ENCODE results near the gene MCOLN2.

MCOLN2 gene

DNA sequence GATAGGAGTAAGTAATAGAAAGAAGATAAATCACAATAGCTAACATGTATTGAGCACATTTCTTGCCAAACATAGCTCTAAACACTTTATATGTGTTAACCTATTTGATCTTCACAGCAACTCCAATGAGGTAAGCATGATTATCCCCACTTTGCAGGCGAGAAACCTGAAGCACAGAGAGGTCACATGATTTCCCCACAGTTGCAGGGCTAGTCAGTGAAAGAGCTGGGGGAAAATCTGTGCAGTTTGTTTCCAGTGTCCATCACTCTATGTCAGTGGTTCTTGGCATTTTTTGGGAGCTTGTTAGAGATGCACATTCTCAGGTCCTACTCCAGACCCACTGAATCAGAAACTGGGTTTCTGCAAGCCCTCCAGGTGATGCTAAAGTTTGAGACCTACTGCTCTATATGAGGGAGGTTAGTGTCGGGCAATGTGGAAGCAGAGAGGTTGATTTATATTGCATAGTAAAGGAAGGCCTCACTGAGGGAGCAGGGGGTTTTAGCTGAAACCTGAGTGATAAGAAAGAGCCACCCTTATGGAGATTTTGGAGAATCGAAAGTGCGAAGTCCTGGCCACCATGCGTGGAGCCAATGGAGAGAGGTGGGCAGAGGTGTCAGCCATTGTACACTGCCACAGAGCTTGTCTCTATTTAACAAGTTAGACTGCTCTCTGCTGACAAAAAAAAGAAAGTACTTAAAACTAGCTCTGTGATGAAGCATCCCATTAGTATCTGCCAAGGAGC is 30.5 kb upstream of the MCOLN2 start:
- H2BK5ac ChIP-seq (ENCODE audit: low read length), result no peak overlapping the region
- no peak overlapping the region for H3K27ac ChIP-seq (ENCODE audit: low read depth, low read length)
- H4K8ac ChIP-seq (ENCODE audit: low read depth, low read length), result no peak overlapping the region
- no peak overlapping the region for H2BK15ac ChIP-seq (replicated peaks; ENCODE audit: low read depth)
- H3K79me1 ChIP-seq (ENCODE audit: low read length), result no peaks in the 10 kb centered on the region
- H3K23ac ChIP-seq (ENCODE audit: low read length), result no peak overlapping the region
- WGBS (ENCODE audit: extremely low coverage, insufficient coverage, low lambda C conversion rate), result no CpG with 5 or more reads among the region's 5 CpGs
- H3K79me2 ChIP-seq (ENCODE audit: control insufficient read depth, insufficient read depth, low read length), result no peaks in the 10 kb centered on the region
- H3K4me3 ChIP-seq (ENCODE audit: low read length), result no peak overlapping the region
- H3K27me3 ChIP-seq (ENCODE audit: insufficient read depth, low read length, poor library complexity), result no peaks in the 10 kb centered on the region
- H3K4ac ChIP-seq (ENCODE audit: low read depth, low read length), result no peak overlapping the region
- no peaks in the 10 kb centered on the region for H3K4me1 ChIP-seq (ENCODE audit: control insufficient read depth, low read depth, low read length)
- H3K36me3 ChIP-seq (ENCODE audit: control insufficient read depth, insufficient read depth, low read length), result no peaks in the 10 kb centered on the region
- no peak overlapping the region for H3K4me2 ChIP-seq (ENCODE audit: low read length)
- no peak overlapping the region for H3K56ac ChIP-seq (ENCODE audit: low read length)
- no peak overlapping the region for H3K18ac ChIP-seq (ENCODE audit: low read length)
- peak; percentile 26 for DNase-seq
- H3K9ac ChIP-seq (ENCODE audit: low read length), result no peak overlapping the region
- H2AK5ac ChIP-seq (ENCODE audit: low read length), result no peak overlapping the region
- no peak overlapping the region for H4K5ac ChIP-seq (ENCODE audit: low read length)
- no peak overlapping the region for H2BK120ac ChIP-seq (ENCODE audit: low read depth, low read length)

DNA sequence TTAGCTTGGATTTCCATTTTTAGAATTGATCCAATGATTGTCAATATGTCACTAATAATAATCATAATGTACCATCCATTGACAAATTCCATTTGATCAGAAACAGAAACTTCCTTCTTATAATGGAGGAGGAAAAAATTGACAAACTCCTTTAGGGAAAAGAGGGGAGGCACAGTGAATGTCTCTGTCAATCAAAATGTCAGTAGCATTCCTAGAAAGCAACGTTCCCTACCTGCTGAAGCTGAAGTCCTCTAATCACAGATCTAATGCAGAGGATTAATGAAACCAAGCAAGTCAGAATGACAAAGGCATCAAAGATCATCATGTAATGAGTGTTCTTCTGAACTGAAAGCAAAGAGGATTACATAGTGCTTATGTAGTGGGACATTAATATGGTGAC is 29.0 kb upstream of the MCOLN2 start:
- no peak for DNase-seq
- no peak overlapping the region for H3K4me2 ChIP-seq (ENCODE audit: low read length)
- H3K4me1 ChIP-seq (ENCODE audit: control insufficient read depth, low read depth, low read length), result no peaks in the 10 kb centered on the region
- H4K5ac ChIP-seq (ENCODE audit: low read length), result no peak overlapping the region
- no peak overlapping the region for H2AK5ac ChIP-seq (ENCODE audit: low read length)
- H3K56ac ChIP-seq (ENCODE audit: low read length), result no peak overlapping the region
- no peaks in the 10 kb centered on the region for H3K79me1 ChIP-seq (ENCODE audit: low read length)
- no peaks in the 10 kb centered on the region for H3K36me3 ChIP-seq (ENCODE audit: control insufficient read depth, insufficient read depth, low read length)
- no CpG with 5 or more reads among the region's 1 CpG for WGBS (ENCODE audit: extremely low coverage, insufficient coverage, low lambda C conversion rate)
- H4K8ac ChIP-seq (ENCODE audit: low read depth, low read length), result no peak overlapping the region
- H3K79me2 ChIP-seq (ENCODE audit: control insufficient read depth, insufficient read depth, low read length), result no peaks in the 10 kb centered on the region
- no peak overlapping the region for H3K23ac ChIP-seq (ENCODE audit: low read length)
- H2BK15ac ChIP-seq (replicated peaks; ENCODE audit: low read depth), result no peak overlapping the region
- H2BK5ac ChIP-seq (ENCODE audit: low read length), result no peak overlapping the region
- H2BK120ac ChIP-seq (ENCODE audit: low read depth, low read length), result no peak overlapping the region
- no peak overlapping the region for H3K9ac ChIP-seq (ENCODE audit: low read length)
- H3K27me3 ChIP-seq (ENCODE audit: insufficient read depth, low read length, poor library complexity), result no peaks in the 10 kb centered on the region
- no peak overlapping the region for H3K27ac ChIP-seq (ENCODE audit: low read depth, low read length)
- H3K4ac ChIP-seq (ENCODE audit: low read depth, low read length), result no peak overlapping the region
- no peak overlapping the region for H3K18ac ChIP-seq (ENCODE audit: low read length)
- no peak overlapping the region for H3K4me3 ChIP-seq (ENCODE audit: low read length)

DNA sequence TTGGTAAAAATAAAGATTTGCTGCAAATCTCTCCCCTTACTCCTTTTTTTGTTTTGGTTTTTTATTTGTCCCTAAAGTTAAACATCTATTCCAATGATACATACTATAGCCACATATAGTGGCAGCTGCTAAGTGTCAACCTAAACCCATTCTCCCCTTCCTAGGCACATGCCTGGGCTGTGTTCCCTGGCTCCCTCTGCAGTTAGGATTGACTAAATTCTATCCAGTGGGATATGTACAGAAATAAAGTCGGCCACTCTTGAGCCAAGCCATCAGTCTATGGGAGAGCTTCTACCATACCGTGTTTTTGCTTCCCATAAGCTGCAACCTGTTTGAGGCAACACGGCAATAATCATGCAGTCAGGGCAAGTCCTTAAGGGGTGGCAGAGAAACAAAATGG is 27.8 kb upstream of the MCOLN2 start:
- Histone ChIP-seq H3K4me1 (ENCODE audit: control insufficient read depth, low read depth, low read length) (no peaks in the 10 kb centered on the region), H3K27ac (ENCODE audit: low read depth, low read length) (no peak overlapping the region), H3K4me2 (ENCODE audit: low read length) (no peak overlapping the region), H3K18ac (ENCODE audit: low read length) (no peak overlapping the region), H3K56ac (ENCODE audit: low read length) (no peak overlapping the region), H4K5ac (ENCODE audit: low read length) (no peak overlapping the region), H2BK120ac (ENCODE audit: low read depth, low read length) (no peak overlapping the region), H3K4ac (ENCODE audit: low read depth, low read length) (no peak overlapping the region), H3K79me1 (ENCODE audit: low read length) (no peaks in the 10 kb centered on the region), H2BK15ac (replicated peaks; ENCODE audit: low read depth) (no peak overlapping the region), H2BK5ac (ENCODE audit: low read length) (no peak overlapping the region), H4K8ac (ENCODE audit: low read depth, low read length) (no peak overlapping the region), H3K79me2 (ENCODE audit: control insufficient read depth, insufficient read depth, low read length) (no peaks in the 10 kb centered on the region), H3K23ac (ENCODE audit: low read length) (no peak overlapping the region), H3K9ac (ENCODE audit: low read length) (no peak overlapping the region), H3K27me3 (ENCODE audit: insufficient read depth, low read length, poor library complexity) (no peaks in the 10 kb centered on the region), H2AK5ac (ENCODE audit: low read length) (no peak overlapping the region), H3K4me3 (ENCODE audit: low read length) (no peak overlapping the region), H3K36me3 (ENCODE audit: control insufficient read depth, insufficient read depth, low read length) (no peaks in the 10 kb centered on the region)
- WGBS (ENCODE audit: extremely low coverage, insufficient coverage, low lambda C conversion rate), result no CpG with 5 or more reads among the region's 3 CpGs
- DNase-seq, result peak; percentile 11

DNA sequence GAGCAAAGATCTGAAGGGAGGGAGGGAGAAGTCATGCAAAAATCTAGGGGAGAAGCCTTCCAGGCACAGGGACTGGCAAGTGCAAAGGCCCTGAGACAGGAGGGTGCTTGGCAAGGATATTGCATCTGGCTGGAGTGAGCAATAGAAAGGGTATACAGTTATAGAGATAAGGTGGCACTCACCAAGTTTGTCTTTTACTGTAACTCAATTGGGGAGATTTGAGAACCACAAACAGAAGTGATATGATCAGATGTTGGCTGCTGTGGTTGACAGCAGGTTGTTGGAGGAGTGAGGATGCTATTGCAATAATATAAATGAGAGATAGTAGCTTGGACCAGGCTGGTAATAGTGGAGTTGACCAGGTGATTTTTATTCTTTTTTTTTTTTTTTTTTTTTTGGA is 25.8 kb upstream of the MCOLN2 start:
- H4K8ac ChIP-seq (ENCODE audit: low read depth, low read length), result no peak overlapping the region
- no peak overlapping the region for H3K4me3 ChIP-seq (ENCODE audit: low read length)
- no peaks in the 10 kb centered on the region for H3K36me3 ChIP-seq (ENCODE audit: control insufficient read depth, insufficient read depth, low read length)
- H2AK5ac ChIP-seq (ENCODE audit: low read length), result no peak overlapping the region
- no peaks in the 10 kb centered on the region for H3K4me1 ChIP-seq (ENCODE audit: control insufficient read depth, low read depth, low read length)
- no peak overlapping the region for H4K5ac ChIP-seq (ENCODE audit: low read length)
- no peak overlapping the region for H3K23ac ChIP-seq (ENCODE audit: low read length)
- H3K4ac ChIP-seq (ENCODE audit: low read depth, low read length), result no peak overlapping the region
- no peak overlapping the region for H3K9ac ChIP-seq (ENCODE audit: low read length)
- no peaks in the 10 kb centered on the region for H3K79me2 ChIP-seq (ENCODE audit: control insufficient read depth, insufficient read depth, low read length)
- H3K18ac ChIP-seq (ENCODE audit: low read length), result no peak overlapping the region
- no peak overlapping the region for H2BK120ac ChIP-seq (ENCODE audit: low read depth, low read length)
- DNase-seq, result no peak
- no peak overlapping the region for H2BK15ac ChIP-seq (replicated peaks; ENCODE audit: low read depth)
- no peaks in the 10 kb centered on the region for H3K27me3 ChIP-seq (ENCODE audit: insufficient read depth, low read length, poor library complexity)
- no peak overlapping the region for H2BK5ac ChIP-seq (ENCODE audit: low read length)
- no peak overlapping the region for H3K56ac ChIP-seq (ENCODE audit: low read length)
- no peaks in the 10 kb centered on the region for H3K79me1 ChIP-seq (ENCODE audit: low read length)
- no peak overlapping the region for H3K27ac ChIP-seq (ENCODE audit: low read depth, low read length)
- no peak overlapping the region for H3K4me2 ChIP-seq (ENCODE audit: low read length)

DNA sequence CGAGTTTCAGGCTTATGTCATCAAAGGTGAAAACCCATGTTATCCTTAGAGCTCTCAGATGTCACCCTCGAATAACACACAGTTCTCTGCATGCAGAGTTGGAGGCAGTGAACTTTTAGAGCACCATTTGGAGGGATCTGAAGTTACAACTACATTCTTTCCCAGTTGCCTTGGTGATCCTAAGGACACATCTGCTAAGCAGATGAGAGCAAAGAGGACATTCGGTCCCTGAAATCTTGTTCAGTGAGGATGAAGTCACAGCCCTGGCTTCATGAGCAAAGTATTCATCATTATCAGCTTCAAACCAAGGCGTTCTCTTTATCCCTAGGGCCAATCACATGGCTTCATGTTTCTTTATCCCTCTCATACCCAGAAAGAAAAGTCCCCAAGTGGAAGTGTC is 23.1 kb upstream of the MCOLN2 start:
- WGBS (ENCODE audit: extremely low coverage, insufficient coverage, low lambda C conversion rate), result no CpG with 5 or more reads among the region's 4 CpGs
- H3K4ac ChIP-seq (ENCODE audit: low read depth, low read length), result no peak overlapping the region
- no peak overlapping the region for H2BK5ac ChIP-seq (ENCODE audit: low read length)
- H3K4me3 ChIP-seq (ENCODE audit: low read length), result no peak overlapping the region
- H2AK5ac ChIP-seq (ENCODE audit: low read length), result no peak overlapping the region
- no peak overlapping the region for H4K8ac ChIP-seq (ENCODE audit: low read depth, low read length)
- no peaks in the 10 kb centered on the region for H3K36me3 ChIP-seq (ENCODE audit: control insufficient read depth, insufficient read depth, low read length)
- H3K4me1 ChIP-seq (ENCODE audit: control insufficient read depth, low read depth, low read length), result no peaks in the 10 kb centered on the region
- H3K9ac ChIP-seq (ENCODE audit: low read length), result no peak overlapping the region
- no peak overlapping the region for H2BK15ac ChIP-seq (replicated peaks; ENCODE audit: low read depth)
- no peaks in the 10 kb centered on the region for H3K27me3 ChIP-seq (ENCODE audit: insufficient read depth, low read length, poor library complexity)
- no peak overlapping the region for H3K23ac ChIP-seq (ENCODE audit: low read length)
- DNase-seq, result no peak
- H3K18ac ChIP-seq (ENCODE audit: low read length), result no peak overlapping the region
- H3K79me1 ChIP-seq (ENCODE audit: low read length), result no peaks in the 10 kb centered on the region
- no peak overlapping the region for H4K5ac ChIP-seq (ENCODE audit: low read length)
- no peak overlapping the region for H2BK120ac ChIP-seq (ENCODE audit: low read depth, low read length)
- no peaks in the 10 kb centered on the region for H3K79me2 ChIP-seq (ENCODE audit: control insufficient read depth, insufficient read depth, low read length)
- H3K27ac ChIP-seq (ENCODE audit: low read depth, low read length), result no peak overlapping the region
- no peak overlapping the region for H3K4me2 ChIP-seq (ENCODE audit: low read length)
- H3K56ac ChIP-seq (ENCODE audit: low read length), result no peak overlapping the region

DNA sequence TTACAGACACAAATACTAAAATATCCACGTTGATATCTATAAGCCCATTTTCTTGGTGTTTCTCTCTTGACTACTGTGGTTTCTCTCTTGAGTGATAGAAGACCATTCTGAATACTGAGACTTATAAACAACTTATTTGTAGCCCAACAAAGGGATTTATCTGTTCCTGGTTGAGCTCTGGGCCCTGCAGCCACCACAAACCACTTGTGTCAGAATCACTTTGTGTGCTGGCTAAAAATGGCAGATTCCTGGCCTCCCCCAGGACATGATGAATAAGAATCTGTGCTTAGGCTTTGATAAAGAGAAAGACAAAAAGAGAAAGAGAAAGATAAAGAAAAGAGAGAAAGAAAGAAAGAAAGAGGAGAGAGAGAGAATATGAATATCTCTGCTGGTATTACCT is 18.9 kb upstream of the MCOLN2 start:
- H3K9ac ChIP-seq (ENCODE audit: low read length), result no peak overlapping the region
- no peak overlapping the region for H3K23ac ChIP-seq (ENCODE audit: low read length)
- no peaks in the 10 kb centered on the region for H3K79me2 ChIP-seq (ENCODE audit: control insufficient read depth, insufficient read depth, low read length)
- no peak overlapping the region for H3K18ac ChIP-seq (ENCODE audit: low read length)
- H3K27me3 ChIP-seq (ENCODE audit: insufficient read depth, low read length, poor library complexity), result no peaks in the 10 kb centered on the region
- no peak overlapping the region for H3K4ac ChIP-seq (ENCODE audit: low read depth, low read length)
- no peak overlapping the region for H3K4me2 ChIP-seq (ENCODE audit: low read length)
- no peak overlapping the region for H2AK5ac ChIP-seq (ENCODE audit: low read length)
- H2BK15ac ChIP-seq (replicated peaks; ENCODE audit: low read depth), result no peak overlapping the region
- H4K8ac ChIP-seq (ENCODE audit: low read depth, low read length), result no peak overlapping the region
- DNase-seq, result no peak
- H2BK5ac ChIP-seq (ENCODE audit: low read length), result no peak overlapping the region
- no CpG with 5 or more reads among the region's 1 CpG for WGBS (ENCODE audit: extremely low coverage, insufficient coverage, low lambda C conversion rate)
- no peaks in the 10 kb centered on the region for H3K36me3 ChIP-seq (ENCODE audit: control insufficient read depth, insufficient read depth, low read length)
- no peak overlapping the region for H2BK120ac ChIP-seq (ENCODE audit: low read depth, low read length)
- H3K79me1 ChIP-seq (ENCODE audit: low read length), result no peaks in the 10 kb centered on the region
- no peak overlapping the region for H3K4me3 ChIP-seq (ENCODE audit: low read length)
- H3K4me1 ChIP-seq (ENCODE audit: control insufficient read depth, low read depth, low read length), result no peaks in the 10 kb centered on the region
- H3K56ac ChIP-seq (ENCODE audit: low read length), result no peak overlapping the region
- no peak overlapping the region for H3K27ac ChIP-seq (ENCODE audit: low read depth, low read length)
- no peak overlapping the region for H4K5ac ChIP-seq (ENCODE audit: low read length)

Data from mesendoderm (in vitro differentiated cells).